KBM-7 (cell line): ENCODE data around the gene PFKP.

Source experiments
- DNase-seq: peaks from one replicate; pipeline ENCODE4 v3.0.0-alpha.2; 2015
- in situ Hi-C: fragments of 300-500 bp; cut with MboI; formaldehyde crosslinking; loops from 2 replicates; pipeline ENCODE4 v1.14.3; 2020; ENCODE audit warnings: low sequenced_read_pairs, low pct_unique_long_range_greater_than_20kb, mixed read lengths

Gene PFKP

DNA sequence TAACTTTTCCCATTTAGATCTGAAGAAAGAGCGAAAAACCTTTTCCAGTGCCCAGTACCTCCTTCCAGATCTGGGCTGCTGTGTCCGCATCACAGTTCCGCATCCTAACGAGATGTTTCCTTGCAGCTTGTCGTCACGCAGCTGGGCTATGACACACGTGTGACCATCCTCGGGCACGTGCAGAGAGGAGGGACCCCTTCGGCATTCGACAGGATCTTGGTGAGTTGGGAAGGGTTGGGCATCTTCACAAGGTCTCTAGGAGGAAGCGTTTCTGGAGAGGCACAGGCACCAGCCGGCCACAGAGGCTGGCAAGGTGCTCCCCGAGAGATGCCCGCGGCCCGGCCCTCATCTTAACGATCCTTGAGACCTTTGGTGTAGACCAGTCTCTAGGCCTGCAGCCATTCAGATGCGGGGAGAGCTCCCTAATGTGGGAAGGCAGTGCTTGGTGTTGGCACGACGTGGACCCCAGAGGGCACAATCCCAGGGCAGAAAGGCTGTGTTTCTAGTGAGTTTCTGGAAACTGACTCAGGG, 41.3 kb downstream of the PFKP start:
- no peak for DNase-seq
- in situ Hi-C loops, result no loop called here

DNA sequence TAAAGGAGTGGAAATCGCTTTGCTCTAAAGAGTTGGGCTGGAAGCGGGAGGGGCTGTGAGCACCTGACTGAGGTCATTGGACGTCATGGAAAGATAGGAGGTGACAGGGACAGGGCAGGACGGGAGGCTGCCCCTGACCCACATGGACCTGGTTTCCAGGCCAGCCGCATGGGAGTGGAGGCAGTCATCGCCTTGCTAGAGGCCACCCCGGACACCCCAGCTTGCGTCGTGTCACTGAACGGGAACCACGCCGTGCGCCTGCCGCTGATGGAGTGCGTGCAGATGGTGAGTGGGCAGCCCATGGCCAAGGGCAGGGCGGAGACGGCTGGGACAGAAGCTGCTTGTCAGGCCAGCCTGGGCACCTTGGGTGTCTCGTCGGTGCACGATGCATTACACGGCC, 41.8 kb downstream of the PFKP start:
- no peak for DNase-seq
- in situ Hi-C loops, result no loop called here

DNA sequence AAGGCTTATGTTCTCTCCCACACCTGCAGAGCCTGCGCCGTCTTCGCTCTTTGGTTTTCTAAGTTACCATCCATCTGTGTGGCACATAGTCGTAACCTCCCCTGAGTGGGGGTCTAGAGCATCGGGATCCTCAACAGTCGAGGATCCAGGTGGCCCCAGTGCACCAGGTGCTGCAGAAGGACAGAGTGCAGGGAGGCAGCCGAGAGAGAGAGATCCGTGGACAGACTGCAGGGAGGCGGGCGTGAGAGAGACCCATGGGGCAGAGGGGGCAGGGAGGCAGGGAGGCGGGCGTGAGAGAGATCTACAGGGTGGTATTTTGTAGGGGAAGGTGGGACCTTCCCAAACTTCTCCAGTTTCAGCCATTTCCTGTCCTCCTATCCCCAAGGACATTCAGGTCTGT, 42.3 kb downstream of the PFKP start:
- DNase-seq, result no peak
- in situ Hi-C loops, result no loop called here

DNA sequence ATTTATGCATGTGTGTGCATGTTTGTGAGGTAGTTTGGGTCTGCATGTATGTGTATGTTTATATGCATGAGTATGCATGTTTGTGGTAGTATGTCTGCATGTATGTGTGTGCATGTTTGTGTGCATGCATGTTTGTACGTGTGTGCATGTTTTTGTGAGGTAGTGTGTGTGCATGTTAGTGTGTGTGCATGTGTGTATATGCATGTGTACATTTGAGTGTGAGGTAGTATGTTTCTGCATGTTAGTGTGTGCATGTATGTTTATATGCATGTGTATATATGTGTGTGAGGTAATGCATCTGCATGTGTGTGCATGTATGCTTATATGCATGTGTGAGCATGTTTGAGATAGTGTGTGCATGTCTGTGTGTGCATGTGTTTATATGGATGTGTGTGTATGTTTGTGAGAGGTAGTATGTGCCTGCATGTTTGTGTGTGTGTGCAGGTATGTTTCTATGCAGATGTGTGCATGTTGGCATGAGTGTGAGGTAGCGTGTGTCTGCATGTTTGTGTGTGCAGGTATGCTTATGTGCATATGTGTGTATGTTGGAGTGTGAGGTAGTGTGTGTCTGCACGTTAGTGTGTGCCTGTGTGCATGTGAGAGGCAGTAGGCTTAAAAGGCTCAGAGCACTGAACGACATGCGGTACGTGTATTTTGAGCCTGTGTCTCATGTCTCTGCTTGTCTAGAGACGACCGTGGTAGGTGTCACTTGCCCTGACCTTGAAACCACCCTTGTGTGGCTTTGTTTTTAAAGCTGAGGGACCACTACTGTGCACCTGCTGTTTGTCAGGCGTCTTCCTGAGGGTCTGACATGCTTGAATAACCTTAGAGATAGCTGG, 43.7 kb downstream of the PFKP start:
- in situ Hi-C loops, result no loop called here
- no peak for DNase-seq

DNA sequence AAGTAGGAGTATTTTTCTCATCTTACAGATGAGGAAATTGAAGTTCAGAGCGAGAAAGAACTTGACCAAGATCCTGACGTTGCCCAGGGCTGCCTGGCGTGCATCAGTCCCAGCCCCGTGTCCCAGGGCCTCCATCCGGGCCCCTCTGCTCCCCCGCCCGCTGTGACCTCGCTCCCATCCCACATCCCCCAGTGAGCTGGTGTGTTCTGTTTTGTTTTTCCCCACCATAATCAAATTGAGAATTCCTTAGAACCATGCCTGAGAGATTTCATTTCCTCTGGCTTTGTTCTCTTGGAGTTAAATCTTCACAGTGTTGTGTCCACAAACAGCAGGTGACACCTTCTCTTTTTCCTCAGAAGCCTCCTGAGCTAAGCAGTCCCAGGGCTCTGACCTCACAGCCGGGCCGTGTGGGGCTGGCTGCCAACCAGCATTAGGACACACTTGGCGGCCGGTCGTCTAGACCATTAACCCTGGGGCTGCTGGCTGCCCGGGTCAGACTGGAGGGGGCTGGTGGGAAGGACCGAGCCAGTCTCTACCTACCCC, 44.3 kb downstream of the PFKP start:
- no peak for DNase-seq
- in situ Hi-C loops, result no loop called here

DNA sequence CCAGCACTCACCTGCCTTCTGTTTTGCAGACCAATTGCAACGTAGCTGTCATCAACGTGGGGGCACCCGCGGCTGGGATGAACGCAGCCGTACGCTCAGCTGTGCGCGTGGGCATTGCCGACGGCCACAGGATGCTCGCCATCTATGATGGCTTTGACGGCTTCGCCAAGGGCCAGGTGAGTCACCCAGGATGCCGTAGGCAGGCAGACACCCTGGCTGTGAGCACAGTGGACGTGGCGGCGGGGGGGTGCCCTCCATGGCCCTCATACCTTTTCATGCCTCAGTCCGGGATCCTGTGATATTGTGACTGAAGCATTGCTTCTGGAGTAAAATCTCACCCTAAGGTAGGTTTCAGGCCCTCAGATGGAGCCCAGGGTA, 46.0 kb downstream of the PFKP start:
- in situ Hi-C loops, result no loop called here
- no peak for DNase-seq

DNA sequence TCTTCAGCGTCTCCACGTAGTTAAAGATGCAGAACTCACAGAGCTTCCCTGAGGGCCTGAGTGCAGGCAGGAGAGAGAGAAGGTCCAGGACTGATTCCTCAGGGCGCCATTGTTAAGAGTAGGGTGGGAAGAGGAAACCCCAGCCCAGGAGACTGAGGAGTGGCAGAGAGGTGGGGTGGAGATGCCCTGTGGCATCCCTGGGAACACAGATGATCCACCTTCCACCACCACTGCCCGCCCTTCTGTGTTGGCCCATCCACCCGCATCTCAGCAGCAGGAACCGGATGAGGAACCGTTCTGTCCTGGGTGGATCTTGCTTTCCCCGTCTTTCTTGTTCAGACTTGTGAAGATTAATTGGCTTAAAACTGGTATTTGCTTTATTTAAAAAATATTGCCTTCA, 48.3 kb downstream of the PFKP start:
- in situ Hi-C loops, result no loop called here
- DNase-seq, result no peak

DNA sequence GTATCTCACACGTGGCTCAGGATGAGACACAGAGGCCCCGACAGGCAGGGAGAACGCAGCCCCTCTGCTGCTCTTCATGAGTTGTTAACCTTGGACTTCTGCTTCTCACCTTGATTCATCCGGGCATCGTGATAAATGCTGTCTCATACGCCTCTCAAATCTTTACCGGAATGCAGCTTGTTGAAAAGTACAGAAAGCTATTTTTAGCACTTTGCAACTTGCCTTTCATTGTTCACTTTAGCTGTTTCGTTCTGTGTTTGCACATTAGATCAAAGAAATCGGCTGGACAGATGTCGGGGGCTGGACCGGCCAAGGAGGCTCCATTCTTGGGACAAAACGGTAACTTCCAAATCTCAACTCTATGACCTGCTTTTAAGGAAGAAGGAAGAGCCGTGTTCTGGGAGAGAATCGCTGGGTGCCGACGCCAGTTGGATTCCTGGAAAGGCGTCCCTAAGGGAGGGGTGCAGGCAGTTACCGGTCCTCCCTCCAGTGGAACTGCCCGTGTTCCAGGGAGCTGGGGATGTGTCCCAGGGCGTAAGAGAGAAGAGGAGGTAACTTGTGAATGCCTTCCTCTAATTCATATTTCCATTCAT, 49.3 kb downstream of the PFKP start:
- DNase-seq, result no peak
- in situ Hi-C loops, result no loop called here

DNA sequence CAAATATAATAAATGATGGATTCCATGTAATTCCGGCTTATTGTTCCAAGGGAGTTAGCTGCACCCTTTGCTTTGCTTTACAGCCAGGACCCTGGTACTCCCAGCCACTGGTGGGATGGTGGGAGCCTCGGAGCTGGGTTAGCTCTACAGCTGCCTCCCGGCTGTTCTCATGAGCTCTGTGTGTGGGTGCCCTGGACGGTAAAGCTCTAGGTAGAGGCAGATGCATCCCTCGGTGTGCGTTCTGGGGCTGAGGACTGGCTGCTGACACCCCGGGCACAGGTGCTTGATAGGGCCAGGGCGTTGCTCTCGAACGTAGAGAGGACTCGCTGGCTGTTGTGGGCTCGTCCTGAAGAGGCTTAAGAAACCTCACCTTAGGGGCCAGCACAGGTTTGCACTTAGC, 50.1 kb downstream of the PFKP start:
- no peak for DNase-seq
- in situ Hi-C loops, result no loop called here

DNA sequence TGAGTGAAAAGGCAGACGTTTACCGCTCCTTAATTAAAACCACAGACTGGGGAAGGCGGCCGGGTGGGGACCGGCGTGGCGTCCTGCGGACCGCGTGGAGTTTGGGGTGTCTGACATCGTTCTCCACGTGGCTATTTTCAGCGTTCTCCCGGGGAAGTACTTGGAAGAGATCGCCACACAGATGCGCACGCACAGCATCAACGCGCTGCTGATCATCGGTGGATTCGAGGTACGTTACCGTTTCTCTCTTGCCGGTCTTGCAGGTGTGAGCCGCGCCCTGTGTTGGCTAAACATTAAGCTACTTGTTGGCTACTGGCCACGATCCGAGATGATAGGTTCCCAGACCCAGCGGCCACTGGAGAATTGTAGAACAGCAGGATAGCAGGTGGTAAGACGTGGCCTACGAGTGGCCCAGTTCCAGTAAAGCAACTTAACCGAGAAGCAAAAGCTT, 51.3 kb downstream of the PFKP start:
- no peak for DNase-seq
- in situ Hi-C loops, result no loop called here

DNA sequence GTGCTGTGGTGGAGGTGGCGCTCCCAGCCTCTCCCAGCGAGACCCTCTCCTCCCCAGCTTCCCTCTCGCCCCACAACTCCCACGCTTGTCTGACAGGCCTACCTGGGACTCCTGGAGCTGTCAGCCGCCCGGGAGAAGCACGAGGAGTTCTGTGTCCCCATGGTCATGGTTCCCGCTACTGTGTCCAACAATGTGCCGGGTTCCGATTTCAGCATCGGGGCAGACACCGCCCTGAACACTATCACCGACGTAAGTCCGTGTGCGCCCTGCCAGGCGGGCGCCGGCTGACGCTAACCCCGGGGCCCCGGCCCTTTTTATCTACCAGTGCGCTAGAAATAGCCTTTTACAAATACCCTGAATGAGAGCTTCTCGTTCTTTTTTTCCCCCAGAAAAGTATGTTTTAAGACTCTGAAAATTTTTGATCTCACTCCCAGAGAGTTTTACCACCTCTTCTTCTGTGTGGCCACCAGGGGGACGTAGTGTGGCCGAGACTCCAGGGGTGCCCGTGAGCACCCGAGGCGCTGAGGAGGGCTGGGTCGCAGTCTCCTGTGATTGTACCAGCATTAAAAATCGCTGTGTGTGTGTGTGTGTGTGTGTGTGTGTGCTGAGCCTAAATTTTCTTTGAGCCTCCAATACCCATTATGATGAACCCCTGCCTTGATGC, 52.6 kb downstream of the PFKP start:
- DNase-seq, result no peak
- in situ Hi-C loops, result no loop called here

DNA sequence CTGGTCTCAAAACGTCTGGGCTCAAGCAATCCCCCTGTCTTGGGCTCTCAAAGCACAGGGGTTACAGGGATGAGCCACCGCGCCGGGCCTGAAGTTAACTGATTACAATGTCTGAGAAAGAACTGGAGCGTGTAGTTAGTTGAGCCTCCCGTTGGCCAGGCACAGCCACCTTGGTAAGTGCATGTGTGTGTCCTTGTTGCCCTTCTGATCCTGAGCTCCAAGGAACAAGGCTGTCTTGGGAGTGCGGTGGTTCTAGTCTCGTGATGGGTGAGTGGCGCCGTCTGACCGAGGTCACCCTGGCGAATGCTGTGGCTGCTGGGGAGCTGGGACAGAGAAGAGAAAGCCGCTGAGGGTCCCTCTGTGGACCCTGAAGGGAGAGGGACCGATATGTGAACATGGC, 54.7 kb downstream of the PFKP start:
- no peak for DNase-seq
- in situ Hi-C loops, result no loop called here

DNA sequence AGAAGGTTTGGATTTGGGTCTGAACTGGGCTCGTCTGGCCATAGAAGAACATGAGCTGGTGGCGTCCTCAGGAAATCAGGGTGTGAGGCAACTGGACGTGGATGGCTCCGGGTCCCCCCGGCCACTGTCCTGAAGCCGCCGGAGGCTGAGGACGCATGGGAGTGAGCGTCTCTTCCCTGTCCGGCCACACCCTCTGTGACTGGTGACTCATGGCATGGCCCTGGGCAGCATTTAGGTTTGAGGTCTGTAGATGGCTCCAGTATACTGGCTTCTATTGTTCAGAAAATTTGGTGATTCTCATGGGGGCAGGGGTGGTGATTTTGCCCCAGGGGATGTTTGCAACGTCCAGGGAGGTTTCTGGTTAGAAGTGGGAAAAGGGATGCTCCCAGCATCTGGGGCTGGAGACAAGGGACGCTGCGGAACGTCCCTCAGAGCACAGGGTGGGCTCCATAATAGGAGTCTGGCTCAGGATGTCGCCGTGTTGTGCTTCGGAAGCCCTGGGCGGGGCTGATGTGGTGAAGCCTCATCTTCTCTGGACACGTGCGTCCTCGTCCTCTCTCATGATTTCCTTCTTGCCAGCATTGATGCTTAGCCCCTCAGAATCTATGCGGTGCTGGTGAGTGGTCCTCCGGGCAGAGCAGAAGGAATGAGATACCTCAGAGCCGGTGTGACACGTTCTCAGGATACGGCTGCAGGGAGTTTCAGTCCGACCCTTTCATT, 55.3 kb downstream of the PFKP start:
- in situ Hi-C loops, result no loop called here
- DNase-seq, result no peak

DNA sequence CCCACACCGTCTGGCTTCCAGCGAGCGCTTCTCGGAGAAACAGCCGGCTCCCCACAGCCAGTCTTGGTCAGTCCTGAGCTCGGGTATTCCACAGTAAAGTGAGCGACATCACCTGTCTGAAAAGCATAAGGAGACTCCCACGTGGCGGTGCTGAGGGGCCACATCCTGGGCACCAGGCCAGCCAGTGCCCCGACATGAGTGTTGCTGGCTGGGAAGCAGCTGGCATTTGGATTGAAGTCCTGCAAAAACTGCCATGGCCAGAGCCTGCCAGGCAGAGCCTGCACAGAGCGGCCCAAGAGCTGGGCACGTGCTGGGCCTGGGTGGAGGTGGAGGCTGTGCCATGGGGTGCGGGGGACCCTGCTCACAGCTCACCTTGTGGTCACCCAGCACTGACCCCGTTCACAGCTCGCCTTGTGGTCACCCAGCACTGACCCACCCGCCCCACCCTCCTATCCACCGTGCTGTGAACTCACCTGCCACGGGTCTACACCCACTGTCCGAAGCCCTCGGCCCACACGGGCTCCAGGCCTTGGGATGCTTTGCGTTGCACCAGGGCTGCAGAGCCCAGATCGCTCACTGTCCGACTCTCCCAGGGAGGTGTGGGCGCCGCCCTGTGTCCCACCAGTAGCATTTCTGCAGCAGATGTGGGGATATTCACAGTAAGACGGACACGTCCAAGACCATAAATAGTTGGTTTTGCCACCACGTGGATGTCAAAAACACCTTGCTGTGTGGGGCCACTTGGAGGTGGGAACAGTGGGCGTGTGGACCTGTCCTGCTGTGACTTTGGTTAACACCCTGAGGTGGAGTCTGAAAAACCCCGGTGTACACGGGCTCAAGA, 56.4 kb downstream of the PFKP start:
- in situ Hi-C loops, result no loop called here
- no peak for DNase-seq

DNA sequence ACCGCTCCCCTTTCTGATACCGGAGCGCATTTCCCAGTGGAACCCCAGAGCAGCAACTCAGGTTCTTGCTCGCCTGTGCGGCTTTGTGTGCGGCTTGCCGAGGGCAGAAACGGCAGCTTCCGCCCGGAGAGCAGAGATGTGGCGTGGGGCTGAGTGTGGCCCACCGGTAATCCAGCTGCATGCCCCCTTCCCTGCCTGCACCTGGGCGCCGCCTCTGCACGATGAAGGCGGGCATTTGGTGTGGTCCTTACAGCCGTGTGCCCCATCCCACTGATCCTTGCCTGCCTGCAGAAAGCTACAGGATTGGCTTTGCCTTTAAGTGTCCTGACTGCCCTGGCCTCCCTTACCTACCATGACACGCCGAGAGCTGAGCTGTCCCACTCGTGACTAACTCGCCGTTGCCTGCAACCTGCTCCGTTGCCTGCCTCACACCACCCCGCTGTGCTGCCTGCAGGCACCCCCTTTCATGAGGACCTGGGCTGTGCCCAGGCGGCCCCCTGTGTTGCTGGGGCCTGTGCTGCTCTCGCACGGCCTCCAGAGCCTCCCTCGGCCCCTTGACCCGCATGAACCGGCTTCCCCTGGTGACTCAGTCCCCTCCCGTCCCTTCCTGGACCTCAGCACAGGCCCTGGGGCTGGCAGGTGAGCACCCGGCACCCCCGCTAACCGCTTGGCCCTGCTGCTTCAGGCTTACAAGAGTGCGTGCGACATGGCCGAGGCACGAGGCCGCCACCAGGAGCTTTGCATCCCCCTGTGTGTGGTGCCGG, 57.2 kb downstream of the PFKP start:
- in situ Hi-C loops, result no loop called here
- no peak for DNase-seq

DNA sequence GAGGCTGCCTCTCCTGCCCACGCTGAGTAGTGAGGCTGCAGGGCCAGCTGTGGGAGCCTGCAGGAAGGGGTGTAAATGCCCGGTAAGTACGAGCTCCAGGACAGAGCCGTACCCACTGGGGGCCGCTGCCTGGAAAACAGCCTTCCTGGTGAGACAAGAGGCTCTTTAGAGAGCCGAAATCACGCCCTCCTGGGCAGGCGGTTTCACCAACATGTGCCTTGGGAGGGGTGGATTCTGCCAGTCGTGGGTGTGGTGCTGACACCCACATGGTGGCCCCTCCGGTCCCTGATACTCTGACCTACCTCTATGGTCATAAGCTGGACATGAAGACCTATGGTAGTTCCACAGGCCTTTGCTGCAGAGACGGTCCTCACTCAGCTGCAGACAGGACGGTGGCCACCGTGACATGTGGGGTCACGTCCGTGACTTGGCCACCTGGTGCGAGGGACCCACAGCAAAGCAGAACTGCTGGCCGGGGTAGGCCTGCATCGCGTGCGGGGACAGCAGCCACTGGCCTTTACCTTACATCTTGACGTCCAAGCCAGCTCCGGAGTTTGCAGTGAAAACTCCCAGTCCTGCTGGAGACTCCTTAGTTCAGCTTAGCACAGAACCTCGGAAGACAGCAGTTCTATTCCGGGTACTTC, 58.3 kb downstream of the PFKP start:
- DNase-seq, result no peak
- in situ Hi-C loops, result no loop called here

DNA sequence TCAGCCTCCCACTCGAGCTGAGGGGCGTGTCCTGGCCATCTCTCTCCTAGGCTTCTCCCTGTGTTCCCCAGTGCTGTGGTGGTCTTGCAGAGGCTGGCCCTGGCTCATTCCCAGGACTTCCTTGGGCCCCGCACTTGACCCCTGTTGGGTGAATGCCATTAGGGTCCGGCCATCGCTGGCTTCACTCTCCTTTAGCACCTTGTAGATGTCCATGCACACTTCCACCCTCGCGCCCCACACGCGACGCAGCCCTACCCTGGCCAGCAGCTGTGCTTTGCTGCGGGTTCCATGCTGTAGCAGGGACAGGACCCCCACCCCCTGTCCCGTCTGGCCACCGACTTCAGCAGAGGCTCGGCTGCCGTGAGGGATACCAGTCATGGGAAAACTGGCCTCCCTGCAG, 58.9 kb downstream of the PFKP start:
- no peak for DNase-seq
- in situ Hi-C loops, result no loop called here
